ENCODE results near the gene ARHGAP45. TPM values are rescaled to one million over a fixed set of nuclear protein-coding genes. Genes with fewer than 3 reads are reported as not detected.

The ARHGAP45 gene
- total RNA-seq, 4 donors from 2014 or later = 28.4 to 66.9 (median 38.6) TPM

DNA sequence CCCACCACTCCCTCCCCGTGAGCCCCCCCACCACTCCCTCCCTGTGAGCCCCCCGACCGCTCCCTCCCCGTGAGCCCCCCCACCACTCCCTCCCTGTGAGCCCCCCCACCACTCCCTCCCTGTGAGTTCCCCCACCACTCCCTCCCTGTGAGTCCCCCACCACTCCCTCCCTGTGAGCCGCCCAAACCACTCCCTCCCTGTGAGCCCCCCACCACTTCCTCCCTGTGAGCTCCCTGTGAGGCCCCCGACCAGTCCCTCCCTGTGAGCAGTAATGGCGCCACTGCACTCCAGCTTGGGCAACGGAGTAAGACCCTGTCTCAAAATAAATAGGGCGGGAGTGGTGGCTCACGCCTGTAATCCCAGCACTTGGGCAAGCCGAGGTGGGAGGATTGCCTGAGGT is 17.2 kb upstream of the ARHGAP45 start:
- Histone ChIP-seq H3K4me1 (no peaks in the 10 kb centered on the region), H3K36me3 (peaks cover 0 to 7% (median 0%) of the 10 kb centered on the region in 3 donors), H3K4me3 (no peak overlapping the region), H3K27me3 (no peaks in the 10 kb centered on the region), H3K9me3 (peaks cover 0 to 5% (median 0%) of the 10 kb centered on the region in 4 donors), H3K27ac (no peak overlapping the region)
- TF ChIP-seq, protein P1, sequence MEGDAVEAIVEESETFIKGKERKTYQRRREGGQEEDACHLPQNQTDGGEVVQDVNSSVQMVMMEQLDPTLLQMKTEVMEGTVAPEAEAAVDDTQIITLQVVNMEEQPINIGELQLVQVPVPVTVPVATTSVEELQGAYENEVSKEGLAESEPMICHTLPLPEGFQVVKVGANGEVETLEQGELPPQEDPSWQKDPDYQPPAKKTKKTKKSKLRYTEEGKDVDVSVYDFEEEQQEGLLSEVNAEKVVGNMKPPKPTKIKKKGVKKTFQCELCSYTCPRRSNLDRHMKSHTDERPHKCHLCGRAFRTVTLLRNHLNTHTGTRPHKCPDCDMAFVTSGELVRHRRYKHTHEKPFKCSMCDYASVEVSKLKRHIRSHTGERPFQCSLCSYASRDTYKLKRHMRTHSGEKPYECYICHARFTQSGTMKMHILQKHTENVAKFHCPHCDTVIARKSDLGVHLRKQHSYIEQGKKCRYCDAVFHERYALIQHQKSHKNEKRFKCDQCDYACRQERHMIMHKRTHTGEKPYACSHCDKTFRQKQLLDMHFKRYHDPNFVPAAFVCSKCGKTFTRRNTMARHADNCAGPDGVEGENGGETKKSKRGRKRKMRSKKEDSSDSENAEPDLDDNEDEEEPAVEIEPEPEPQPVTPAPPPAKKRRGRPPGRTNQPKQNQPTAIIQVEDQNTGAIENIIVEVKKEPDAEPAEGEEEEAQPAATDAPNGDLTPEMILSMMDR (IDR thresholded peaks at IDR 0.05) = no peak
- TF ChIP-seq EP300 (IDR thresholded peaks at IDR 0.05) (no peak), POLR2A (IDR thresholded peaks at IDR 0.05) (no peak)
- DNase-seq (ENCODE audit: low spot score in 2 of 2) = no peak
- 37 to 53% methylated on average over 4 to 6 of the region's 11 CpGs for WGBS, 2 donors

DNA sequence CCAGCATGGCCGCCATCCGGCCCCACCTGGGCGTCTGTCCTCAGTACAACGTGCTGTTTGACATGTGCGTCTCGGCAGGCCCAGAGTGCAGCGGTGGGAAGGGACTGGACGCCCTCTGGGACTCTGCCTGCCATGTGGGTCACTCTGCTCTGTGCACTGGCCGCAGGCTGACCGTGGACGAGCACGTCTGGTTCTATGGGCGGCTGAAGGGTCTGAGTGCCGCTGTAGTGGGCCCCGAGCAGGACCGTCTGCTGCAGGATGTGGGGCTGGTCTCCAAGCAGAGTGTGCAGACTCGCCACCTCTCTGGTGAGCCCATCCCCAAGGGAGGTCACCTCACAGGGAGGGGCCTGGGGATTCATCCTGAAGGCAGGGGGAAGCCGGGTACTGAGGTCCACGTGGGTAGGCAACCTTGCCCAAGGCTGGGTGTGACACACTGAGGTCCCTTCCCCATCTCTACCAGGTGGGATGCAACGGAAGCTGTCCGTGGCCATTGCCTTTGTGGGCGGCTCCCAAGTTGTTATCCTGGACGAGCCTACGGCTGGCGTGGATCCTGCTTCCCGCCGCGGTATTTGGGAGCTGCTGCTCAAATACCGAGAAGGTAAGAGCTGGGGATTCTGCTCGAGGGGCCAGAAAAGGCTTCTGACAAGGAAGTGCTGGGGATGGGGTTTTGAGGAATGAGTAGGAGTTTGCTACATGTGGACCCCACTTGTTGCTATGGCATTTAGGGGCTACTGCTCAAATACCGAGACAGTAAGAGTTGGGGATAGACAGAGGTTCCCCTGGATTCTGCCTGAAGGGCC is 15.8 kb upstream of the ARHGAP45 start:
- Histone ChIP-seq H3K9me3 (peaks cover 0 to 17% (median 2%) of the 10 kb centered on the region in 4 donors), H3K27me3 (no peaks in the 10 kb centered on the region), H3K4me1 (no peaks in the 10 kb centered on the region), H3K4me3 (no peak overlapping the region), H3K27ac (no peak overlapping the region), H3K36me3 (peaks cover 0 to 19% (median 0%) of the 10 kb centered on the region in 3 donors)
- DNase-seq (ENCODE audit: low spot score in 2 of 2) = no peak
- TF ChIP-seq, protein P1 (IDR thresholded peaks at IDR 0.05) = no peak
- TF ChIP-seq EP300 (IDR thresholded peaks at IDR 0.05) (no peak), POLR2A (IDR thresholded peaks at IDR 0.05) (no peak)
- 80 to 83% methylated on average over 24 to 31 of the region's 31 CpGs for WGBS, 2 donors

DNA sequence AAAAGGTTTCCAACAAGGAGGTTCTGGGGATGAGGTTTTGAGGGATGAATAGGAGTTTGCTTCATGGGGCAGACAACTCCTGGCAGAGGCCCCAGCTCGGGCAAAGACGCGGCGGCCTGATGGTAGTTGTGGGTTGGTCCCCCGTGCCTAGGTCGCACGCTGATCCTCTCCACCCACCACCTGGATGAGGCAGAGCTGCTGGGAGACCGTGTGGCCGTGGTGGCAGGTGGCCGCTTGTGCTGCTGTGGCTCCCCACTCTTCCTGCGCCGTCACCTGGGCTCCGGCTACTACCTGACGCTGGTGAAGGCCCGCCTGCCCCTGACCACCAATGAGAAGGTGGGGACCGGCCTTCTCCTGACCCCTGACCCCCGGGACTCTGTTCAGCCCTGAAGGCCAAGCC is 15.2 kb upstream of the ARHGAP45 start:
- Histone ChIP-seq H3K36me3 (peaks cover 0 to 25% (median 0%) of the 10 kb centered on the region in 3 donors), H3K9me3 (peaks cover 0 to 23% (median 5%) of the 10 kb centered on the region in 4 donors), H3K27ac (no peak overlapping the region), H3K27me3 (no peaks in the 10 kb centered on the region), H3K4me3 (no peak overlapping the region), H3K4me1 (no peaks in the 10 kb centered on the region)
- no peak for DNase-seq (ENCODE audit: low spot score in 2 of 2)
- TF ChIP-seq EP300 (IDR thresholded peaks at IDR 0.05) (no peak), POLR2A (IDR thresholded peaks at IDR 0.05) (no peak)
- WGBS, 2 donors = 89 to 96% methylated on average over 8 to 17 of the region's 17 CpGs

DNA sequence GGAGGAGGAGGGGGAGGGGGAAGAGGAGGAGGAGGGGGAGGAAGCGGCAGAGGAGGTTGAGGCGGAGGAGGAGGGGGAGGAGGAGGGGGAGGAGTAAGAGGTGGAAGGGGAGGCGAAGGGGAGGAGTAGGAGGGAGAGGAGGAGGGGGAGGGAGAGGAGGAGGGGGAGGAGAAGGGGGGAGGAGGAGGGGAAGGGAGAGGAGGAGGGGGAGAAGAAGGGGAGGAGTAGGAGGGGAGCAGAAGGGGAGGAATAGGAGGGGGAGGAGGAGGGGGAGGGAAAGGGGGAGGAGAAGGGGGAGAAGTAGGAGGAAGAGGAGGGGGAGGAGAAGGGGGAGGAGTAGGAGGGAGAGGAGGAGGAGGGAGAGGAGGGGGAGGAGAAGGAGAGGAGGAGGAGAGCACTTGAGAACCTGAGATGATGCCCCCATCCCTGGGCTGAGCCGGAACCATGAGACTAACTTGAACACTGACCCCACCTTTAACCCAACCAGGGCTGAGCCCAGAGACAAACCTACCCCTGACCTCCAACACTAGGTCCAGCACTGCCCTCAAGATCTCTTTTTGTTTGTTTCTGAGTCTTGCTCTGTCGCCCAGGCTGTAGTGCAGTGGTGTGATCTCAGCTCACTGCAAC is 14.5 kb upstream of the ARHGAP45 start:
- Histone ChIP-seq H3K9me3 (peaks cover 0 to 30% (median 7%) of the 10 kb centered on the region in 4 donors), H3K4me1 (no peaks in the 10 kb centered on the region), H3K27me3 (no peaks in the 10 kb centered on the region), H3K27ac (no peak overlapping the region), H3K4me3 (no peak overlapping the region), H3K36me3 (peaks cover 0 to 32% (median 0%) of the 10 kb centered on the region in 3 donors)
- DNase-seq (ENCODE audit: low spot score in 2 of 2) = no peak
- TF ChIP-seq, protein P1 (IDR thresholded peaks at IDR 0.05) = no peak
- no peak for TF ChIP-seq POLR2A (IDR thresholded peaks at IDR 0.05)
- no peak for TF ChIP-seq EP300 (IDR thresholded peaks at IDR 0.05)
- 63 to 75% methylated on average over 2 of the region's 5 CpGs for WGBS, 2 donors

DNA sequence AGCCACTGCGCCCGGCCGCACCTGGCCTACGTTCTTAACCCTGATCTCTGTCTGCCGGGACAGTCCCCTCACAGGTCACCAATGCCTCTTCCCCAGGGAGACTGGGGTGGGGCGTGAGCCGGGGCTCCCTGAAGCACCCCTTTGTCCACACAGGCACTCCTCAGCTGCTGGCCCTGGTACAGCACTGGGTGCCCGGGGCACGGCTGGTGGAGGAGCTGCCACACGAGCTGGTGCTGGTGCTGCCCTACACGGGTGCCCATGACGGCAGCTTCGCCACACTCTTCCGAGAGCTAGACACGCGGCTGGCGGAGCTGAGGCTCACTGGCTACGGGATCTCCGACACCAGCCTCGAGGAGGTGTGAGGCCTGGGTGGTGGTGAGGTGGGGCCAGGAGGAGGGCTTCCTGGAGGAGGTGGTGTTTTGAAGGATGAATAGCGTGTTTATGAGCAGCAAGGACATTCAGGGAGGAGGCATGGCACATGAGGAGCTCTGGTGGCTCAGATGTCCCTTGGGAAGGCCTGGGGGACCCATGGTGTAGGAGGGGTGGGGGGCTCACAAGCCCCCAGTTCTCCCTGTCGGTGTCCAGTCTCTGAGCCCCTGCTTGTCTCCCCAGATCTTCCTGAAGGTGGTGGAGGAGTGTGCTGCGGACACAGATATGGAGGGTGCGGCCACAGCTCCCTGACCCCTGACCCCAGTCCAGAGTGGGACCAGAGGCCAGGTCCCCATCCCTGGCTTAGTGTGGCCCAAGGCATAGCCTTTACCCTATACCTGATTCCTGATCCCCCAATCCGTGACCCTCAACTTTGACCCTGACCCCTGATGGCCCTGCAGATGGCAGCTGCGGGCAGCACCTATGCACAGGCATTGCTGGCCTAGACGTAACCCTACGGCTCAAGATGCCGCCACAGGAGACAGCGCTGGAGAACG is 13.5 kb upstream of the ARHGAP45 start:
- Histone ChIP-seq H3K27me3 (no peaks in the 10 kb centered on the region), H3K27ac (no peak overlapping the region), H3K36me3 (peaks cover 0 to 41% (median 0%) of the 10 kb centered on the region in 3 donors), H3K9me3 (peaks cover 0 to 40% (median 14%) of the 10 kb centered on the region in 4 donors), H3K4me3 (no peak overlapping the region), H3K4me1 (no peaks in the 10 kb centered on the region)
- DNase-seq (ENCODE audit: low spot score in 2 of 2) = no peak
- WGBS, 2 donors = 84 to 89% methylated on average over 30 of the region's 31 CpGs
- TF ChIP-seq, protein P1 (IDR thresholded peaks at IDR 0.05) = no peak
- TF ChIP-seq EP300 (IDR thresholded peaks at IDR 0.05) (no peak), POLR2A (IDR thresholded peaks at IDR 0.05) (no peak)

All from tibial nerve (tissue), 4 donors.